Astrocyte (in vitro differentiated cells and primary cell): Measurements from ENCODE around the gene TNFAIP8L2.

Source experiments
- EZH2 ChIP-seq: IDR thresholded peaks from 2 replicates; pipeline ENCODE4 v1.6.1; 2012; ENCODE audit warnings: mild to moderate bottlenecking, low read length, inconsistent platforms; ENCODE audit not compliant: insufficient read depth
- TF ChIP-seq, protein P1 (sequence below): IDR thresholded peaks from 2 replicates; pipeline ENCODE4 v1.5.1; 2011; ENCODE audit warnings: low read depth, mild to moderate bottlenecking, inconsistent platforms, low read length, moderate library complexity; ENCODE audit not compliant: insufficient read depth

DNA sequence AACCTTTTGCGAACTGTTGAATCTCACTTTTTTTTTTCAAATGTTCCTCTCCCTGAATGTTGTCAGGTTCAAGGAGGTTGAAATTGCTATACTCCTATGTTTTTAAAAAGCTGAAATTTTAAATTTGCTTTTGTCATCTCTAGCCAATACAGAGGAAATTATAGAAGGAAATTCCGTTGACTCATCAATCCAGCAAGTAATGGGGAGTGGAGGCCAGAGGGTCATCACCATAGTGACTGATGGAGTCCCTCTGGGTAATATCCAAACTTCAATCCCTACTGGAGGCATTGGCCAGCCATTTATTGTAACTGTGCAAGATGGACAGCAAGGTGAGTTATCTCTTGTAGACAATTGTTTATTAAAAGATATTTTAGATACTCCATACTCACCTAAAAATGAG lies 49.6 kb upstream of the TNFAIP8L2 start:
- TF ChIP-seq, protein P1, sequence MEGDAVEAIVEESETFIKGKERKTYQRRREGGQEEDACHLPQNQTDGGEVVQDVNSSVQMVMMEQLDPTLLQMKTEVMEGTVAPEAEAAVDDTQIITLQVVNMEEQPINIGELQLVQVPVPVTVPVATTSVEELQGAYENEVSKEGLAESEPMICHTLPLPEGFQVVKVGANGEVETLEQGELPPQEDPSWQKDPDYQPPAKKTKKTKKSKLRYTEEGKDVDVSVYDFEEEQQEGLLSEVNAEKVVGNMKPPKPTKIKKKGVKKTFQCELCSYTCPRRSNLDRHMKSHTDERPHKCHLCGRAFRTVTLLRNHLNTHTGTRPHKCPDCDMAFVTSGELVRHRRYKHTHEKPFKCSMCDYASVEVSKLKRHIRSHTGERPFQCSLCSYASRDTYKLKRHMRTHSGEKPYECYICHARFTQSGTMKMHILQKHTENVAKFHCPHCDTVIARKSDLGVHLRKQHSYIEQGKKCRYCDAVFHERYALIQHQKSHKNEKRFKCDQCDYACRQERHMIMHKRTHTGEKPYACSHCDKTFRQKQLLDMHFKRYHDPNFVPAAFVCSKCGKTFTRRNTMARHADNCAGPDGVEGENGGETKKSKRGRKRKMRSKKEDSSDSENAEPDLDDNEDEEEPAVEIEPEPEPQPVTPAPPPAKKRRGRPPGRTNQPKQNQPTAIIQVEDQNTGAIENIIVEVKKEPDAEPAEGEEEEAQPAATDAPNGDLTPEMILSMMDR: no peak
- no peak for TF ChIP-seq EZH2
